Endothelial cell of umbilical vein (primary cell): ENCODE results near the gene GNAL. TPM values are rescaled to one million over a fixed set of nuclear protein-coding genes. Genes with fewer than 3 reads are reported as not detected.

Experiments
- BruUV-seq: library from RNA; stranded (reverse); fragments of 400-500 nt; replicated peaks from 2 replicates; lab custom pipeline; 2021; lab: Mats Ljungman, UMichigan
- CTCF ChIA-PET: fragments of 300-600, 350-600 bp; sonication (Branson Sonifier 250); formaldehyde crosslinking; loops from one replicate; lab custom pipeline; 2021; ENCODE audit warnings: antibody characterized with exemption, inconsistent platforms; lab: Charles Lee
- POLR2A ChIA-PET: fragments of 300-600, 350-600 bp; sonication (Branson Sonifier 250); formaldehyde crosslinking; loops from one replicate; lab custom pipeline; 2021; ENCODE audit warnings: antibody characterized with exemption, inconsistent platforms; lab: Charles Lee
- DNase-seq: peaks from one replicate; pipeline ENCODE4 v3.0.0-alpha.2; 2011; ENCODE audit warnings: low read depth, low spot score
- FAIRE-seq: peaks from 2 replicates; lab custom pipeline; 2011; peaks lifted over from hg19 to GRCh38; lab: Jason Lieb, UNC
- H2AFZ ChIP-seq: 2 replicates; pipeline ENCODE4 v1.6.0; 2012; ENCODE audit warnings: low read depth, low read length, control low read depth, inconsistent platforms
- H3K27ac ChIP-seq: 2 replicates; pipeline ENCODE4 v1.5.1; 2011; ENCODE audit warnings: low read depth, mild to moderate bottlenecking, control low read depth, low read length, moderate library complexity; ENCODE audit not compliant: insufficient read depth
- H3K27me3 ChIP-seq, 2 experiments: 2 replicates each; pipeline versions ENCODE4 v1.6.0 to v1.6.1; 2011; ENCODE audit warnings: low read length in 2 of 2, mixed read lengths in 1 of 2; ENCODE audit not compliant: control insufficient read depth in 2 of 2, insufficient read depth in 2 of 2
- H3K36me3 ChIP-seq, 2 experiments: 2 replicates in 1 of 2; 3 replicates in 1 of 2; pipeline ENCODE4 v1.5.1; 2011; ENCODE audit warnings: low read length in 2 of 2, mild to moderate bottlenecking in 1 of 2, moderate library complexity in 1 of 2; ENCODE audit not compliant: control insufficient read depth in 2 of 2, insufficient read depth in 2 of 2; ENCODE audit errors: extremely low read depth in 1 of 2
- H3K4me1 ChIP-seq: 3 replicates; pipeline ENCODE4 v1.5.1; 2011; ENCODE audit warnings: mild to moderate bottlenecking, low read length; ENCODE audit not compliant: control insufficient read depth, insufficient read depth; ENCODE audit errors: extremely low read depth
- H3K4me2 ChIP-seq: 2 replicates; pipeline ENCODE4 v1.6.1; 2011; ENCODE audit warnings: low read length, control low read depth, mixed read lengths; ENCODE audit not compliant: insufficient read depth
- H3K4me3 ChIP-seq, 3 experiments: fragments of 200-600 bp in 1 of 3; sonication (generic), shearing (Covaris generic) in 1 of 3; replicated peaks in 1 of 3; 2 replicates each; pipeline ENCODE4 v1.5.1; 2011 to 2016; ENCODE audit warnings: control low read depth in 3 of 3, low read length in 3 of 3, mild to moderate bottlenecking in 2 of 3, inconsistent platforms in 1 of 3, low read depth in 1 of 3, moderate library complexity in 1 of 3; ENCODE audit not compliant: insufficient read depth in 1 of 3
- H3K79me2 ChIP-seq: 2 replicates; pipeline ENCODE4 v1.6.0; 2012; ENCODE audit warnings: low read length, inconsistent platforms; ENCODE audit not compliant: control insufficient read depth, insufficient read depth
- H3K9ac ChIP-seq: replicated peaks from 2 replicates; pipeline ENCODE3; 2011; ENCODE audit warnings: low read length, control low read depth; ENCODE audit not compliant: insufficient read depth; ENCODE audit errors: extremely low read depth
- H3K9me1 ChIP-seq: replicated peaks from 3 replicates; pipeline ENCODE4 v1.6.0; 2011; ENCODE audit warnings: mild to moderate bottlenecking, low read length; ENCODE audit not compliant: control insufficient read depth, insufficient read depth; ENCODE audit errors: extremely low read depth
- H3K9me3 ChIP-seq: replicated peaks from 2 replicates; pipeline ENCODE4 v1.5.1; 2012; ENCODE audit warnings: low read length, inconsistent platforms; ENCODE audit not compliant: control insufficient read depth, insufficient read depth
- H4K20me1 ChIP-seq: replicated peaks from 2 replicates; pipeline ENCODE3; 2011; ENCODE audit warnings: mild to moderate bottlenecking, low read length; ENCODE audit not compliant: control insufficient read depth, insufficient read depth; ENCODE audit errors: extremely low read depth
- EZH2 ChIP-seq: IDR thresholded peaks from 2 replicates; pipeline ENCODE4 v1.6.1; 2012; ENCODE audit warnings: borderline replicate concordance, low read depth, mild to moderate bottlenecking, moderate library complexity, low read length, inconsistent platforms; ENCODE audit not compliant: severe bottlenecking
- FOS ChIP-seq: IDR thresholded peaks from 2 replicates; pipeline ENCODE4 v1.6.1; 2011; ENCODE audit warnings: mild to moderate bottlenecking, low read length, moderate library complexity, borderline replicate concordance; ENCODE audit not compliant: insufficient read depth
- GATA2 ChIP-seq: IDR thresholded peaks from 2 replicates; pipeline ENCODE4 v1.7.0; 2011; ENCODE audit warnings: low read depth, mild to moderate bottlenecking, moderate library complexity, mixed read lengths, low read length; ENCODE audit not compliant: insufficient read length, insufficient read depth
- JUN ChIP-seq: IDR thresholded peaks from 2 replicates; pipeline ENCODE4 v1.6.1; 2011; ENCODE audit warnings: borderline replicate concordance, low read depth; ENCODE audit not compliant: insufficient read length, insufficient read depth
- MYC ChIP-seq: IDR thresholded peaks from one replicate; pipeline ENCODE4 v1.6.1; 2011; ENCODE audit warnings: mild to moderate bottlenecking, low read depth, low read length
- POLR2A ChIP-seq: IDR thresholded peaks from 2 replicates; pipeline ENCODE4 v1.6.1; 2012; ENCODE audit warnings: low read depth, mild to moderate bottlenecking, control low read depth, low read length
- POLR2AphosphoS5 ChIP-seq: IDR thresholded peaks from 2 replicates; pipeline ENCODE4 v1.6.1; 2012; ENCODE audit warnings: low read depth, mild to moderate bottlenecking, control low read depth, low read length, moderate library complexity; ENCODE audit not compliant: insufficient read depth
- dilution Hi-C: fragments of 300-500 bp; cut with MboI; formaldehyde crosslinking; loops from one replicate; pipeline ENCODE4 v1.15.0; 2019; ENCODE audit warnings: low sequenced_read_pairs; ENCODE audit not compliant: extremely low pct_ligation_motif_present
- intact Hi-C: fragments of 100-400 bp; cut with micrococcal nuclease; formaldehyde crosslinking; loops from one replicate; pipeline ENCODE4 v1.10.0; 2022
- polyA plus RNA-seq, 4 experiments: library from polyadenylated mRNA; depleted of rRNA in 3 of 4; stranded (reverse) in 3 of 4; unstranded in 1 of 4; fragments of >200 nt; gene quantifications; 2 replicates each; pipeline versions ENCODE4 v1.2.1 to v1.2.3, GENCODE V29; 2011 to 2012; ENCODE audit warnings: missing spikeins in 1 of 4
- total RNA-seq: library from RNA; stranded (reverse); gene quantifications from 2 replicates; pipeline ENCODE4 v1.2.3, GENCODE V29; 2021
- TF ChIP-seq, protein P1 (sequence below): IDR thresholded peaks from 2 replicates; pipeline ENCODE4 v1.6.1; 2011; ENCODE audit not compliant: insufficient read depth, insufficient read length
- TF ChIP-seq, protein P2 (sequence below), 2 donors: IDR thresholded peaks; 1 replicate in 1 of 2; 2 replicates in 1 of 2; pipeline ENCODE4 v1.5.1; 2011; ENCODE audit warnings: low read length in 2 of 2, mild to moderate bottlenecking in 2 of 2, moderate library complexity in 2 of 2, control low read depth in 1 of 2, inconsistent platforms in 1 of 2, low read depth in 1 of 2; ENCODE audit not compliant: insufficient read depth in 1 of 2; ENCODE audit errors: extremely low read depth in 1 of 2

Gene GNAL
- total and polyA plus RNA-seq, 2 donors (not counting 3 experiments of a cell fraction or from before 2014, with no cell fraction given) = 0.07 to 0.73 TPM

DNA sequence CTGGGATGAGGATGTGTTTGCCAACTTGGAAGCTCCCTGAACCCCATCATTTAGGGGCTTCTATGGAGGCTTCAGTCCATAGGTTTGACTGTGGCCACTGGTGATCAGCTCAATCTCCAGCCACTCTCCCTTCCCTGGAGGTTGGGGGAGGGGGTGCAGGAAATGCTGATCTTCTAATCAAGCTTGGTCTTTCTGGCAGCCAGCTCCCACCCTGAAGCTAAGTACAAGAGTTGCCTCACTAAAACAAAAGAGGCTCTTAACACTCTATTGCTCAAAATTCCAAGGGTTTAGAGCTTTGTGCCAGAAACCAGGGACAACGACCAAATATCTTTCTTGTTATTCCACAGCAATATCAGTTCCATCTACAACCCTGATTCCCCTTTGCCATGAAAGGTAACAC, 238.4 kb downstream of the GNAL start:
- TF ChIP-seq MYC = no peak
- TF ChIP-seq, protein P1, sequence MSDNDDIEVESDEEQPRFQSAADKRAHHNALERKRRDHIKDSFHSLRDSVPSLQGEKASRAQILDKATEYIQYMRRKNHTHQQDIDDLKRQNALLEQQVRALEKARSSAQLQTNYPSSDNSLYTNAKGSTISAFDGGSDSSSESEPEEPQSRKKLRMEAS = no peak
- TF ChIP-seq JUN = no peak
- TF ChIP-seq GATA2 = no peak
- TF ChIP-seq POLR2AphosphoS5 = no peak
- TF ChIP-seq, protein P2, sequence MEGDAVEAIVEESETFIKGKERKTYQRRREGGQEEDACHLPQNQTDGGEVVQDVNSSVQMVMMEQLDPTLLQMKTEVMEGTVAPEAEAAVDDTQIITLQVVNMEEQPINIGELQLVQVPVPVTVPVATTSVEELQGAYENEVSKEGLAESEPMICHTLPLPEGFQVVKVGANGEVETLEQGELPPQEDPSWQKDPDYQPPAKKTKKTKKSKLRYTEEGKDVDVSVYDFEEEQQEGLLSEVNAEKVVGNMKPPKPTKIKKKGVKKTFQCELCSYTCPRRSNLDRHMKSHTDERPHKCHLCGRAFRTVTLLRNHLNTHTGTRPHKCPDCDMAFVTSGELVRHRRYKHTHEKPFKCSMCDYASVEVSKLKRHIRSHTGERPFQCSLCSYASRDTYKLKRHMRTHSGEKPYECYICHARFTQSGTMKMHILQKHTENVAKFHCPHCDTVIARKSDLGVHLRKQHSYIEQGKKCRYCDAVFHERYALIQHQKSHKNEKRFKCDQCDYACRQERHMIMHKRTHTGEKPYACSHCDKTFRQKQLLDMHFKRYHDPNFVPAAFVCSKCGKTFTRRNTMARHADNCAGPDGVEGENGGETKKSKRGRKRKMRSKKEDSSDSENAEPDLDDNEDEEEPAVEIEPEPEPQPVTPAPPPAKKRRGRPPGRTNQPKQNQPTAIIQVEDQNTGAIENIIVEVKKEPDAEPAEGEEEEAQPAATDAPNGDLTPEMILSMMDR (IDR thresholded peaks at IDR 0.05; ENCODE audit: extremely low read depth in 1 of 2, insufficient read depth in 1 of 2, low read depth in 1 of 2, low read length in 2 of 2) = no peak
- no peak for TF ChIP-seq FOS
- TF ChIP-seq POLR2A = no peak
- TF ChIP-seq EZH2 = no peak
- no peaks in the 10 kb centered on the region for H3K9me3 ChIP-seq
- peaks cover 0 to 4% of the 10 kb centered on the region in 2 experiments for H3K27me3 ChIP-seq
- no peaks in the 10 kb centered on the region for H4K20me1 ChIP-seq
- no TSS peak for BruUV-seq
- H3K79me2 ChIP-seq = no peaks in the 10 kb centered on the region
- no peaks in the 10 kb centered on the region for H3K9me1 ChIP-seq
- ChIA-PET CTCF (interaction anchor here (0.5 to 5.5 kb wide), 6 partner anchors 10 to 112 kb away, joined by 3 to 37 read pairs (median 4); no protein-coding TSS in a partner anchor), POLR2A (no interaction called here)
- no peaks in the 10 kb centered on the region for H3K4me1 ChIP-seq
- H2AFZ ChIP-seq = no peak overlapping the region
- DNase-seq (no peak), FAIRE-seq (no peak)
- H3K4me2 ChIP-seq = no peak overlapping the region
- H3K4me3 ChIP-seq = no peak overlapping the region
- H3K27ac ChIP-seq = no peak overlapping the region
- intact Hi-C loops (no loop called here), dilution Hi-C loops (no loop called here)
- no peak overlapping the region for H3K9ac ChIP-seq
- no peaks in the 10 kb centered on the region for H3K36me3 ChIP-seq
